ENCODE measurements around the gene TM9SF1.

The TM9SF1 gene

DNA sequence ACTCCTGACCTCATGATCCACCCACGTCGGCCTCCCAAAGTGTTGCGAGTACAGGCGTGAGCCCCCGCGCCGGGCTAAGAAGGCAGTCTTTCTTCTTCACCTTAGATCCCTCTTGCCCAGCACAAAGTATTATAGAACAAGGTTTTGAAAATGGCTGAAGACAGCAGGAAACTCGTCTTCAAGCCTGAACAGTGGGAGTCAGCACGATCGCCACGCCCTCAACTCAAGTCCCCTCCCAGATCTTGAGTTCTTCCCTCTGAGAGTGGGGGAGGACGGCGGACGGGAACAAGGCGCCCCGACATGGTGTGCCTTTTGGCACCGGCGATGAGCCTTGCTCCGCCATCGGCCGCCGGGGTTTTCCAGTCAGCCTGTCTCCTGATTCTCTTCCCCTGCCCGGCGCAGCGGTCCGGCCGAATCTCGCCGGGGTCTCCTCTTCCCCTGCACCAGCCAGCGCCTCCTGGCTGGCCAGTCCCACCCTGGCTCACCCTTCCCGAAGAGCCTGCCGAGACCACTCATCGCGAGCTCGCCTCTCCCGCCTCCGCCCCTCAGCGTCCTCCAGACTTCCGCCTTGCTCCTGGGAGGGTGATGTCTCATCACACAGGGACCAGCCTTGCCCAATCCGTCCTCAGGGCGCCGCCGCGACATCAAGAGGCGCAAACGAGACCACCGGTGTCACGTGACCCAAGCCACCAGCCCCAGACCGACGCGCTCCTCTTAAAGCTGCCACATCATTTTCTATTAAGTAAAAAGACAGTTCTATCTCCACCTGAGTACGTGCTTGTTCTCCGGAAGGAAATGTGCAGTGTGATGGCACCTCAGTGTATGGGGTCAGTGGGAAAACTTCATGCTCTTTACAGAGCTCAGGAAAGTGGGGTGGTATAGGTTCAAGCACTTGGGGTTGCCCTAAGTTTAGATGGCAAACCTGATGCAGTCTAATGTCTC, 18.0 kb upstream of the TM9SF1 start, which contains the start of gene CHMP4A:
CHMP4A (minus strand) TSS at position 565 of the 942 bp plus-strand sequence; CDS start at position 516, 49 bp downstream.
- in situ Hi-C loops (cut with MboI; ENCODE audit: low sequenced_read_pairs, unreplicated experiment), result no loop called here
- TF ChIP-seq CTCF (IDR thresholded peaks at IDR 0.05; ENCODE audit: borderline replicate concordance, control extremely low read depth, extremely low read depth, insufficient read depth, missing control alignments), result no peak
- peak; percentile 97 for DNase-seq (ENCODE audit: low spot score)

DNA sequence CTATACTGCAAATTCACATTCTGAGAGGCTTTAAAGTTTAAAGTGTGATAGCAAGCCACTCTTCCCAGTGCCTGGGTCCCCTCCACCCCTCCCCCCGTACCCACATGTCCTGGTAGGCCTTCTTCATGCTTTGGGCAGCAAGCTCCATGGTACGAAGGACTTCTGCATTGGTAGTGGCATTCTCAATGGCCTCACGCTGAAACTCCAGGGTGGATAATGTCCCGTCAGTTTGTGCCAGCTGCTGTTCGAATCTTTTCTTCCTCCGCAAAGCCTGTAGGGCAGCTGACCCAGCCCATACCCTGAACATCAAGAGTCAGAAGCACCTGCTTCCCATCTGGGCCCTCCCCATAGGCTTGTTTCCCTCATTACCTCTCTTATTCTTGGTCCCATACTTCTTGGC, 16.1 kb upstream of the TM9SF1 start:
- TF ChIP-seq CTCF (IDR thresholded peaks at IDR 0.05; ENCODE audit: borderline replicate concordance, control extremely low read depth, extremely low read depth, insufficient read depth, missing control alignments), result no peak
- in situ Hi-C loops (cut with MboI; ENCODE audit: low sequenced_read_pairs, unreplicated experiment), result no loop called here
- DNase-seq (ENCODE audit: low spot score), result no peak

DNA sequence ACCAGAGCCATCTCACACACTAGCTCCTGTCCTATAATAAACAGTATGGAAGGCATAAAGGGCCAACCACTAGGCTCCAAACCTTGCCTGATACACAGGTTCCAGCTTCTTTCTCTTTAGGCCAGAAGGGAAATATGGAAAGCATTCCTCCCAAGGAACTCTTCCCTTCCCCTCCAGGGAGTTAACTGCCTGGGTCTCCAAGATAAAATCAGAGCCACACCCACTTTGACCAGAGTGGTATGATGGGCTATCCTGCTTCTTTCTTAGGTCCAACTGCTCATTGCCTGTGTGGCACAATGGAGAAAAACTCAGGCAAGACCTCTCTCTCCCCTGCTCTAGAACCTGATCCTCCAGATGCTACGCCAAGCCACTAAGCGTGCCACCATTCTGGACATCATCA, 12.4 kb upstream of the TM9SF1 start:
- in situ Hi-C loops (cut with MboI; ENCODE audit: low sequenced_read_pairs, unreplicated experiment), result no loop called here
- TF ChIP-seq CTCF (IDR thresholded peaks at IDR 0.05; ENCODE audit: borderline replicate concordance, control extremely low read depth, extremely low read depth, insufficient read depth, missing control alignments), result no peak
- no peak for DNase-seq (ENCODE audit: low spot score)

DNA sequence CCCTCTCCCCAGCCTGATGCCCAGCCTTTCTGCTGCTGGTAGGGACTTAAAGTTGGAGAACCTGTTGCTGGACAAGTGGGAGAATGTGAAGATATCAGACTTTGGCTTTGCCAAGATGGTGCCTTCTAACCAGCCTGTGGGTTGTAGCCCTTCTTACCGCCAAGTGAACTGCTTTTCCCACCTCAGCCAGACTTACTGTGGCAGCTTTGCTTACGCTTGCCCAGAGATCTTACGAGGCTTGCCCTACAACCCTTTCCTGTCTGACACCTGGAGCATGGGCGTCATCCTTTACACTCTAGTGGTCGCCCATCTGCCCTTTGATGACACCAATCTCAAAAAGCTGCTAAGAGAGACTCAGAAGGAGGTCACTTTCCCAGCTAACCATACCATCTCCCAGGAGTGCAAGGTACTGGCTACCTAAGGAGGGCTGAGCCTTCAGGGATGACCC, 11.9 kb upstream of the TM9SF1 start:
- in situ Hi-C loops (cut with MboI; ENCODE audit: low sequenced_read_pairs, unreplicated experiment), result no loop called here
- DNase-seq (ENCODE audit: low spot score), result no peak
- TF ChIP-seq CTCF (IDR thresholded peaks at IDR 0.05; ENCODE audit: borderline replicate concordance, control extremely low read depth, extremely low read depth, insufficient read depth, missing control alignments), result no peak

DNA sequence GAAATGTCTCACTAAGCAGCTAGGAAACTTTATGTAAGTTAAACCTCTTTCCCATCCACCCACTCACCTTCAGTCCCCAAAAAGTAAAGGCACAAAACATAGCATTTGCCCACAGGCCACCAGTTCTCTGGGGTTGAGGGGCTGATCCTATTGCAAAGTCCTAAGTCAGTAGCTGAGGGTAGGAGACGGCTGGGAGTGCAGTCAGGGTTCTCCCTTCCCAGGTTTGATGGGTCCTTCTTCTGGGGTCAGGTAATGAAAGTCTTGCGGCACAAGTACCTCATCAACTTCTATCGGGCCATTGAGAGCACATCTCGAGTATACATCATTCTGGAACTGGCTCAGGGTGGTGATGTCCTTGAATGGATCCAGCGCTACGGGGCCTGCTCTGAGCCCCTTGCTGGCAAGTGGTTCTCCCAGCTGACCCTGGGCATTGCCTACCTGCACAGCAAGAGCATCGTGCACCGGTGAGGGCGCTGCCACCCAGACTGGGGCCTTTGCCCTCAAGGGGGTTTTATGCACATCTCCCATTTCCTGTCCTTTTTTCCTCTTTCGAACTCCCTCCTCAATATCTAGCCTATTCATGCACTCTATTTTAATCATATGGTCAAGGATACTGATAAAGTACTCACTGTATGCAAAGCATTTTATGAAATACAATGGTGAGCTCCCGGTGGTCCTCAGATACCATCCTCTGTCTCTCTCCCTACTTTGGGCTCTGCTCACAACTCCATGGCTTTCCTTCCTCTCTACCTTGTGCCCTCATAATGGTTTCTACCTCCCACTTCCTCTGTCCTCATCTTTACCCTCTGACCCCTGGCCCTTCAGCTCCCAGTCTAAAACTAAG, 11.2 kb upstream of the TM9SF1 start:
- DNase-seq (ENCODE audit: low spot score), result no peak
- TF ChIP-seq CTCF (IDR thresholded peaks at IDR 0.05; ENCODE audit: borderline replicate concordance, control extremely low read depth, extremely low read depth, insufficient read depth, missing control alignments), result no peak
- in situ Hi-C loops (cut with MboI; ENCODE audit: low sequenced_read_pairs, unreplicated experiment), result no loop called here
